Gastrocnemius medialis (tissue), 4 donors: Measurements from ENCODE around the gene PLD4.
"Not testable (repeated sequence)": the region's sequence is repeated elsewhere in the genome, so short reads cannot be mapped to it uniquely, and the experiment has no call there.

Experiments used
- POLR2A ChIP-seq, 2 donors: fragments of 450-650 bp; IDR thresholded peaks; one replicate each; pipeline ENCODE4 v1.6.1; 2017; ENCODE audit warnings: antibody characterized with exemption in 2 of 2, mild to moderate bottlenecking in 2 of 2, moderate library complexity in 2 of 2
- TF ChIP-seq, protein P1 (sequence below), 5 experiments: fragments of 450-650 bp in 3 of 5; fragments of 200-600 bp in 2 of 5; sonication (generic) in 2 of 5; IDR thresholded peaks in 4 of 5; conservative IDR thresholded peaks in 1 of 5; 1 replicate in 4 of 5; 2 replicates in 1 of 5; pipeline ENCODE4 v1.5.1; 2016 to 2019; ENCODE audit warnings: antibody characterized with exemption in 5 of 5, mild to moderate bottlenecking in 3 of 5, moderate library complexity in 3 of 5

GRCh38 chr14:104947201-104947600 lies 22.5 kb downstream of the PLD4 start:
- not testable (repeated sequence) for TF ChIP-seq POLR2A (IDR thresholded peaks at IDR 0.05)
- TF ChIP-seq, protein P1, sequence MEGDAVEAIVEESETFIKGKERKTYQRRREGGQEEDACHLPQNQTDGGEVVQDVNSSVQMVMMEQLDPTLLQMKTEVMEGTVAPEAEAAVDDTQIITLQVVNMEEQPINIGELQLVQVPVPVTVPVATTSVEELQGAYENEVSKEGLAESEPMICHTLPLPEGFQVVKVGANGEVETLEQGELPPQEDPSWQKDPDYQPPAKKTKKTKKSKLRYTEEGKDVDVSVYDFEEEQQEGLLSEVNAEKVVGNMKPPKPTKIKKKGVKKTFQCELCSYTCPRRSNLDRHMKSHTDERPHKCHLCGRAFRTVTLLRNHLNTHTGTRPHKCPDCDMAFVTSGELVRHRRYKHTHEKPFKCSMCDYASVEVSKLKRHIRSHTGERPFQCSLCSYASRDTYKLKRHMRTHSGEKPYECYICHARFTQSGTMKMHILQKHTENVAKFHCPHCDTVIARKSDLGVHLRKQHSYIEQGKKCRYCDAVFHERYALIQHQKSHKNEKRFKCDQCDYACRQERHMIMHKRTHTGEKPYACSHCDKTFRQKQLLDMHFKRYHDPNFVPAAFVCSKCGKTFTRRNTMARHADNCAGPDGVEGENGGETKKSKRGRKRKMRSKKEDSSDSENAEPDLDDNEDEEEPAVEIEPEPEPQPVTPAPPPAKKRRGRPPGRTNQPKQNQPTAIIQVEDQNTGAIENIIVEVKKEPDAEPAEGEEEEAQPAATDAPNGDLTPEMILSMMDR (IDR thresholded peaks at IDR 0.05 in 4 of 5, conservative IDR thresholded peaks at IDR 0.05 in 1 of 5), result not testable (repeated sequence)
